LNCAP (cell line): ENCODE results near the gene LOC128125822.

Experiments
- CTCF ChIP-seq: fragments of 450-650 bp; IDR thresholded peaks from 2 replicates; pipeline ENCODE4 v1.5.1; 2017; ENCODE audit warnings: mild to moderate bottlenecking

Gene LOC128125822

GRCh38 chr6:63560801-63561287, 11.4 kb upstream of the LOC128125822 start:
- no peak for TF ChIP-seq CTCF

- no peak for TF ChIP-seq CTCF
These were observed 11.0 kb upstream of the LOC128125822 start for GRCh38 chr6:63561288-63561687.

GRCh38 chr6:63563235-63563634, 9.0 kb upstream of the LOC128125822 start:
- no peak for TF ChIP-seq CTCF

GRCh38 chr6:63565058-63565726, 7.1 kb upstream of the LOC128125822 start:
- TF ChIP-seq CTCF, result no peak

- no peak for TF ChIP-seq CTCF
These were observed 6.3 kb upstream of the LOC128125822 start for GRCh38 chr6:63565727-63566596.

- no peak for TF ChIP-seq CTCF
These were observed 4.3 kb upstream of the LOC128125822 start for GRCh38 chr6:63567966-63568365.

- TF ChIP-seq CTCF, result no peak
These were observed 778 bp upstream of the LOC128125822 start for GRCh38 chr6:63571361-63572043.
